HL-60 (cell line): ENCODE results near the gene ROPN1L.

Experiments
- CTCF ChIP-seq: IDR thresholded peaks from one replicate; pipeline ENCODE4 v1.5.1; 2011; ENCODE audit warnings: low read length, control low read depth, inconsistent platforms; ENCODE audit not compliant: insufficient read depth
- GABPA ChIP-seq: IDR thresholded peaks from 2 replicates; pipeline ENCODE4 v1.6.1; 2012; ENCODE audit warnings: low read depth
- POLR2AphosphoS5 ChIP-seq: IDR thresholded peaks from 2 replicates; pipeline ENCODE4 v1.6.1; 2012; ENCODE audit warnings: low read depth
- REST ChIP-seq: IDR thresholded peaks from 2 replicates; pipeline ENCODE4 v1.6.1; 2012; ENCODE audit warnings: low read depth; ENCODE audit not compliant: insufficient replicate concordance
- SPI1 ChIP-seq: IDR thresholded peaks from 2 replicates; pipeline ENCODE4 v1.6.1; 2012; ENCODE audit warnings: low read depth, mild to moderate bottlenecking, borderline replicate concordance

GRCh38 chr5:10465726-10466125, 24.0 kb downstream of the ROPN1L start:
- TF ChIP-seq REST (no peak), CTCF (no peak), POLR2AphosphoS5 (no peak), GABPA (no peak), SPI1 (no peak)
